Endothelial cell of umbilical vein (primary cell): ENCODE measurements around the gene APOL4.

Experiments used
- CTCF ChIP-seq, 2 donors: IDR thresholded peaks; 1 replicate in 1 of 2; 2 replicates in 1 of 2; pipeline ENCODE4 v1.5.1; 2011; ENCODE audit warnings: low read length in 2 of 2, mild to moderate bottlenecking in 2 of 2, moderate library complexity in 2 of 2, control low read depth in 1 of 2, inconsistent platforms in 1 of 2, low read depth in 1 of 2; ENCODE audit not compliant: insufficient read depth in 1 of 2; ENCODE audit errors: extremely low read depth in 1 of 2
- EZH2 ChIP-seq: IDR thresholded peaks from 2 replicates; pipeline ENCODE4 v1.6.1; 2012; ENCODE audit warnings: borderline replicate concordance, low read depth, mild to moderate bottlenecking, moderate library complexity, low read length, inconsistent platforms; ENCODE audit not compliant: severe bottlenecking
- POLR2A ChIP-seq: IDR thresholded peaks from 2 replicates; pipeline ENCODE4 v1.6.1; 2012; ENCODE audit warnings: low read depth, mild to moderate bottlenecking, control low read depth, low read length

- TF ChIP-seq CTCF (IDR thresholded peaks at IDR 0.05; ENCODE audit: extremely low read depth in 1 of 2, insufficient read depth in 1 of 2, low read depth in 1 of 2, low read length in 2 of 2) = no peak
- TF ChIP-seq EZH2 = no peak
- TF ChIP-seq POLR2A = no peak
These were observed 20.7 kb downstream of the APOL4 start for GRCh38 chr22:36180928-36181327.
